Right hindlimb (tissue), 1 donor: ENCODE results near the gene FKBP1B.
"Not testable (repeated sequence)": the region's sequence is repeated elsewhere in the genome, so short reads cannot be mapped to it uniquely, and the experiment has no call there.

Experiments used
- DNase-seq: peaks from one replicate; pipeline ENCODE4 v3.0.0-alpha.2; 2018

Gene FKBP1B

GRCh38 chr2:24104906-24105305 lies 55.4 kb downstream of the FKBP1B start:
- DNase-seq = no peak

DNA sequence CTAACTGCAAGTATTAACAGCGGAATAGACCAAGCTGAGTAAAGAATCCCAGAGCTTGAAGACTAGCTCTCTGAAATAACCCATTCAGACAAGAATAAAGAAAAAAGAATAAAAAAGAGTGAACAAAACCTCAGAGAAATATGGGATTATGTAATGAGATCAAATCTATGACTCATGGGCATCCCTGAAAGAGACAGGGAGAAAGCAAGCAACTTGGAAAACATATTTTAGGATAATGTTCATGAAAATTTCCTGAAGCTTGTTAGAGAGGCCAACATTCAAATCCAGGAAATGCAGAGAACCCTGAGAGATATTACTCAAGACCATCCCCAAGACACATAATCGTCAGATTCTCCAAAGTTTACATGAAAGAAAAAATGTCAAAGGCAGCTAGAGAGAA lies 56.3 kb downstream of the FKBP1B start:
- DNase-seq = no peak

- no peak for DNase-seq
Observed at GRCh38 chr2:24106786-24107185, 57.2 kb downstream of the FKBP1B start.

DNA sequence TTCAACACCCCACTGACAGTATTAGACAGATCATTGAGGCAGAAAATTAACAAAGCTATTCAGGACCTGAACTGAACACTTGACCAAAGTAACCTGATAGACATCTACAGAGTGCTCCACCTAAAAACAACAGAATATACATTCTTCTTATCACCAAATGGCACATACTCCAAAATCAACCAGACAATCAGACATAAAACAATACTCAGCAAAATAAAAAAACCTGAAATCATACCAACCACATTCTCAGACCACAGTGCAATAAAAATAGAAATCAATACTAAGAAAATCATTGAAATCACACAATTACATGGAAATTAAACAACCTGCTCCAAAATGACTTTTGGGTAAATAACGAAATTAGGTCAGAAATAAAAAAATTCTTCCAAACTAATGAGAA lies 57.8 kb downstream of the FKBP1B start:
- DNase-seq = no peak

DNA sequence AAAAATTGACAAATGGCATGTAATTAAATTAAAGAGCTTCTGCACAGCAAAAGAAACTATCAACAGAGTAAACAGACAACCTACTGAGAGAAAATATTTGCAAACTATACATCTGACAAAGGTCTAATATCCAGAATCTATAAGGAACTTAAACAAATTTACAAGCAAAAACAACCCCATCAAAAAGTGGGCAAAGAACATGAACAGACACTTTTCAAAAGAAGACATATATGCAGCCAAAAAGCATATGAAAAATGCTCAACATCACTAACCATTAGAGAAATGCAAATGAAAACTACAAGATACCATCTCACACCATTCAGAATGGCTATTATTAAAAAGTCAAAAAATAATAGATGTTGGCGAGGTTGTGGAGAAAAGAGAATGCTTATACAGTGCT lies 59.9 kb downstream of the FKBP1B start:
- DNase-seq = not testable (repeated sequence)

- DNase-seq = no peak
Observed at GRCh38 chr2:24110660-24111303, 61.2 kb downstream of the FKBP1B start.

GRCh38 chr2:24111407-24111901 lies 61.9 kb downstream of the FKBP1B start:
- DNase-seq = no peak
